DND-41 (cell line): Measurements from ENCODE around the gene PLD1.

Experiments used
- CTCF ChIP-seq: IDR thresholded peaks from 2 replicates; pipeline ENCODE4 v1.5.1; 2012; ENCODE audit warnings: borderline replicate concordance, low read length, moderate library complexity, mild to moderate bottlenecking; ENCODE audit not compliant: poor library complexity, severe bottlenecking; ENCODE audit errors: extremely low read depth
- EZH2 ChIP-seq: IDR thresholded peaks from 3 replicates; pipeline ENCODE4 v1.6.1; 2012; ENCODE audit warnings: borderline replicate concordance, low read depth, mild to moderate bottlenecking, moderate library complexity, low read length, inconsistent platforms; ENCODE audit not compliant: severe bottlenecking

GRCh38 chr3:171850960-171851659 is 40.8 kb upstream of the PLD1 start:
- TF ChIP-seq CTCF (no peak), EZH2 (no peak)
